H1 (cell line): ENCODE results near the gene STX10. TPM values are rescaled to one million over a fixed set of nuclear protein-coding genes. Genes with fewer than 3 reads are reported as not detected.
A peak's percentile ranks its signal among the peaks of the same experiment; 100 is the strongest.

Experiments
- CTCF ChIA-PET: fragments of 300-600 bp; sonication (Branson Sonifier 250); formaldehyde crosslinking; loops from one replicate; lab custom pipeline; 2021; ENCODE audit not compliant: partially characterized antibody; lab: Charles Lee
- POLR2A ChIA-PET: fragments of 300-600 bp; sonication (Branson Sonifier 250); formaldehyde crosslinking; loops from one replicate; lab custom pipeline; 2021; ENCODE audit warnings: inconsistent platforms; ENCODE audit not compliant: partially characterized antibody; lab: Charles Lee
- DNase-seq, 2 experiments: peaks; one replicate each; pipeline versions ENCODE4 v3.0.0 to v3.0.0-alpha.2; 2010 to 2022; ENCODE audit warnings: low spot score in 2 of 2, low read depth in 1 of 2, mixed read lengths in 1 of 2
- FAIRE-seq: peaks from 2 replicates; lab custom pipeline; 2011; peaks lifted over from hg19 to GRCh38; lab: Jason Lieb, UNC
- H2AFZ ChIP-seq: 2 replicates; pipeline ENCODE4 v1.8.1; 2012; ENCODE audit warnings: low read length, inconsistent platforms
- H2AK5ac ChIP-seq: 2 replicates; pipeline ENCODE4 v1.6.1; 2013; ENCODE audit warnings: low read depth, low read length
- H2BK120ac ChIP-seq: replicated peaks from 2 replicates; pipeline ENCODE3; 2013; ENCODE audit warnings: low read depth, low read length, inconsistent platforms
- H2BK12ac ChIP-seq: 2 replicates; pipeline ENCODE4 v1.6.1; 2013; ENCODE audit warnings: low read depth, low read length
- H2BK15ac ChIP-seq: 2 replicates; pipeline ENCODE4 v1.6.1; 2013; ENCODE audit warnings: low read length
- H2BK20ac ChIP-seq: 2 replicates; pipeline ENCODE4 v1.6.1; 2013; ENCODE audit warnings: low read length
- H2BK5ac ChIP-seq: 2 replicates; pipeline ENCODE4 v1.6.1; 2013; ENCODE audit warnings: low read depth, low read length
- H3K14ac ChIP-seq: 2 replicates; pipeline ENCODE4 v1.6.1; 2013; ENCODE audit warnings: inconsistent platforms; ENCODE audit not compliant: insufficient read length
- H3K18ac ChIP-seq: 2 replicates; pipeline ENCODE4 v1.6.1; 2013; ENCODE audit warnings: low read length; ENCODE audit errors: extremely low read depth
- H3K23ac ChIP-seq: 2 replicates; pipeline ENCODE4 v1.6.1; 2013; ENCODE audit warnings: inconsistent platforms; ENCODE audit not compliant: insufficient read length
- H3K23me2 ChIP-seq: 2 replicates; pipeline ENCODE4 v1.6.1; 2013; ENCODE audit warnings: low read depth, low read length
- H3K27ac ChIP-seq: 2 replicates; pipeline ENCODE4 v1.6.1; 2011; ENCODE audit warnings: low read depth, low read length, inconsistent platforms
- H3K27me3 ChIP-seq, 4 experiments: replicated peaks in 1 of 4; 1 replicate in 1 of 4; 2 replicates in 3 of 4; pipeline versions ENCODE4 v1.6.1 to v1.8.1; 2011 to 2013; ENCODE audit warnings: low read length in 3 of 4, mild to moderate bottlenecking in 3 of 4, inconsistent platforms in 2 of 4, mixed read lengths in 2 of 4, moderate library complexity in 1 of 4; ENCODE audit not compliant: control insufficient read depth in 3 of 4, insufficient read depth in 3 of 4; ENCODE audit errors: extremely low read depth in 1 of 4
- H3K36me3 ChIP-seq, 4 experiments: 2 replicates each; pipeline versions ENCODE4 v1.6.1 to v1.8.1; 2011 to 2013; ENCODE audit warnings: mild to moderate bottlenecking in 4 of 4, low read length in 3 of 4, moderate library complexity in 2 of 4, control low read depth in 1 of 4, inconsistent platforms in 1 of 4; ENCODE audit not compliant: insufficient read depth in 4 of 4, control insufficient read depth in 2 of 4
- H3K4ac ChIP-seq: replicated peaks from 2 replicates; pipeline ENCODE3; 2013; ENCODE audit warnings: low read length, low read depth, mixed read lengths, inconsistent platforms; ENCODE audit not compliant: insufficient read length
- H3K4me1 ChIP-seq, 4 experiments: replicated peaks in 1 of 4; 1 replicate in 1 of 4; 2 replicates in 3 of 4; pipeline versions ENCODE4 v1.6.1 to v1.8.1; 2011 to 2013; ENCODE audit warnings: low read length in 3 of 4, inconsistent platforms in 2 of 4, mixed read lengths in 1 of 4; ENCODE audit not compliant: insufficient read depth in 4 of 4, control insufficient read depth in 3 of 4
- H3K4me2 ChIP-seq, 2 experiments: 2 replicates each; pipeline versions ENCODE4 v1.6.1 to v1.8.1; 2011 to 2013; ENCODE audit warnings: low read depth in 2 of 2, low read length in 2 of 2, control low read depth in 1 of 2, inconsistent platforms in 1 of 2, mild to moderate bottlenecking in 1 of 2; ENCODE audit not compliant: insufficient read depth in 1 of 2
- H3K4me3 ChIP-seq, 4 experiments: fragments of 200-600, 300-600 bp in 1 of 4; sonication (generic), shearing (Covaris generic), sonication (Bioruptor Twin) in 1 of 4; 2 replicates each; pipeline versions ENCODE4 v1.5.1 to v1.8.1; 2011 to 2016; ENCODE audit warnings: low read length in 4 of 4, low read depth in 3 of 4, control low read depth in 2 of 4, inconsistent platforms in 2 of 4, mild to moderate bottlenecking in 2 of 4, mixed read lengths in 1 of 4, moderate library complexity in 1 of 4; ENCODE audit not compliant: insufficient read depth in 2 of 4; ENCODE audit errors: extremely low read depth in 1 of 4
- H3K56ac ChIP-seq: replicated peaks from 2 replicates; pipeline ENCODE3; 2013; ENCODE audit warnings: low read depth, mild to moderate bottlenecking, mixed read lengths, low read length, inconsistent platforms; ENCODE audit not compliant: insufficient read length
- H3K79me1 ChIP-seq: 2 replicates; pipeline ENCODE4 v1.6.1; 2013; ENCODE audit warnings: low read depth, low read length, control low read depth
- H3K79me2 ChIP-seq, 2 experiments: 2 replicates each; pipeline versions ENCODE4 v1.6.1 to v1.8.1; 2012 to 2013; ENCODE audit warnings: low read length in 2 of 2, mild to moderate bottlenecking in 2 of 2, inconsistent platforms in 1 of 2; ENCODE audit not compliant: insufficient read depth in 2 of 2, control insufficient read depth in 1 of 2
- H3K9ac ChIP-seq, 4 experiments: replicated peaks in 1 of 4; 1 replicate in 1 of 4; 2 replicates in 3 of 4; pipeline versions ENCODE4 v1.6.1 to v1.8.1; 2011 to 2013; ENCODE audit warnings: low read depth in 3 of 4, low read length in 3 of 4, control low read depth in 2 of 4, mild to moderate bottlenecking in 2 of 4, moderate library complexity in 2 of 4, inconsistent platforms in 1 of 4; ENCODE audit errors: extremely low read depth in 1 of 4
- H3K9me3 ChIP-seq, 2 experiments: 2 replicates each; pipeline versions ENCODE4 v1.6.1 to v1.8.1; 2012 to 2013; ENCODE audit warnings: mild to moderate bottlenecking in 2 of 2, moderate library complexity in 2 of 2, control low read depth in 1 of 2, inconsistent platforms in 1 of 2, low read depth in 1 of 2, low read length in 1 of 2, mixed read lengths in 1 of 2; ENCODE audit not compliant: insufficient read depth in 2 of 2
- H4K20me1 ChIP-seq, 2 experiments: replicated peaks in 1 of 2; 2 replicates each; pipeline versions ENCODE3 to v1.8.1; 2011 to 2013; ENCODE audit warnings: inconsistent platforms in 2 of 2, low read length in 2 of 2, mild to moderate bottlenecking in 1 of 2; ENCODE audit not compliant: insufficient read depth in 2 of 2, control insufficient read depth in 1 of 2
- H4K5ac ChIP-seq: 2 replicates; pipeline ENCODE4 v1.6.1; 2013; ENCODE audit warnings: low read length, low read depth, mixed read lengths, inconsistent platforms; ENCODE audit not compliant: insufficient read length
- H4K8ac ChIP-seq: 2 replicates; pipeline ENCODE4 v1.8.0; 2013; ENCODE audit warnings: mild to moderate bottlenecking, moderate library complexity, low read length, inconsistent platforms; ENCODE audit not compliant: insufficient read depth; ENCODE audit errors: extremely low read depth
- H4K91ac ChIP-seq: replicated peaks from 2 replicates; pipeline ENCODE3; 2013; ENCODE audit warnings: low read length, mixed read lengths, inconsistent platforms; ENCODE audit not compliant: insufficient read length
- MAX ChIP-seq: IDR thresholded peaks from 2 replicates; pipeline ENCODE4 v1.6.1; 2012; ENCODE audit warnings: inconsistent platforms
- NRF1 ChIP-seq: IDR thresholded peaks from 2 replicates; pipeline ENCODE4 v1.6.1; 2011; ENCODE audit warnings: mild to moderate bottlenecking, low read depth, low read length, improper control_type of control experiment
- POLR2AphosphoS5 ChIP-seq: IDR thresholded peaks from 2 replicates; pipeline ENCODE4 v1.6.1; 2011; ENCODE audit warnings: low read depth, low read length
- RFX5 ChIP-seq: IDR thresholded peaks from 2 replicates; pipeline ENCODE4 v1.6.1; 2011; ENCODE audit warnings: low read depth, low read length, improper control_type of control experiment, borderline replicate concordance
- SAP30 ChIP-seq: fragments of 300-600 bp; sonication (generic); IDR thresholded peaks from 2 replicates; pipeline ENCODE4 v1.7.1; 2012; ENCODE audit warnings: low read length, moderate library complexity, mild to moderate bottlenecking, inconsistent platforms; ENCODE audit not compliant: insufficient read depth, insufficient replicate concordance
- SP1 ChIP-seq: IDR thresholded peaks from 2 replicates; pipeline ENCODE4 v1.6.1; 2011; ENCODE audit warnings: low read depth, low read length
- TCF12 ChIP-seq: IDR thresholded peaks from 2 replicates; pipeline ENCODE4 v1.6.1; 2011; ENCODE audit warnings: low read depth, mild to moderate bottlenecking, low read length
- ZNF274 ChIP-seq: IDR thresholded peaks from 2 replicates; pipeline ENCODE4 v1.7.0; 2012; ENCODE audit warnings: low read length, borderline replicate concordance; ENCODE audit errors: extremely low read depth
- WGBS, 2 experiments: shearing (Covaris generic) in 1 of 2; methylation state at CpG; one replicate each; pipeline versions ENCODE4 v1.1.6 to v1.1.7; 2013 to 2015; ENCODE audit warnings: low lambda C conversion rate in 2 of 2, mixed read lengths in 2 of 2, inconsistent platforms in 1 of 2, low coverage in 1 of 2, missing lambda C conversion rate in 1 of 2; ENCODE audit not compliant: insufficient replicate concordance in 2 of 2, insufficient coverage in 1 of 2, insufficient read length in 1 of 2; ENCODE audit errors: extremely low coverage in 1 of 2, missing lambda C conversion rate in 1 of 2; 5-methylcytosine and 5-hydroxymethylcytosine counted together
- polyA plus RNA-seq, 7 experiments: library from polyadenylated mRNA; depleted of rRNA in 3 of 7; stranded (reverse) in 5 of 7; unstranded in 2 of 7; fragments of >200 nt in 5 of 7; fragments of 200-250 nt in 2 of 7; gene quantifications; 1 replicate in 5 of 7; 2 replicates in 1 of 7; 4 replicates in 1 of 7; pipeline versions ENCODE4 v1.2.1 to v1.2.3, GENCODE V29; 2011 to 2013; ENCODE audit warnings: missing spikeins in 2 of 7, mixed read lengths in 2 of 7
- total RNA-seq: library from RNA; stranded (reverse); fragmentation: NEBNext Ultra II Directional; extraction: Animal tissue kit (Norgen Biotek cat#: 25700); gene quantifications from 2 replicates; pipeline ENCODE4 v1.2.1, GENCODE V29; 2021

STX10 gene
- total and polyA plus RNA-seq, 2 of the 8 experiments (the other 6 are each of a cell fraction or from before 2014, with no cell fraction given), result 53.0 to 80.1 TPM

GRCh38 chr19:13102666-13103580 lies 47.3 kb downstream of the STX10 start, which contains the start of gene LYL1:
Gene LYL1 (minus strand): TSS chr19:13102858. CDS start chr19:13101171, 1,687 bp downstream.
- Histone ChIP-seq H2BK120ac (no peak within 1 kb of the TSS), H4K91ac (peak within 1 kb of the TSS; percentile 65), H3K9ac (no peak within 1 kb of the TSS; a peak in 1 of 7 replicates), H3K4me3 (peak within 1 kb of the TSS; percentile 5 to 55 (median 28); a peak in 7 of 8 replicates), H3K4me2 (peak within 1 kb of the TSS; percentile 42 to 63; a peak in 3 of 4 replicates), H2AFZ (no peak within 1 kb of the TSS; the same call in 1 of the 2 replicates), H3K23me2 (peaks cover 6% of the 10 kb centered on the region; the same call in 1 of the 2 replicates), H3K36me3 (peaks cover 0 to 7% (median 4%) of the 10 kb centered on the region in 4 experiments; a peak in 2 of 8 replicates), H3K4me1 (peaks cover 0 to 25% (median 9%) of the 10 kb centered on the region in 4 experiments; a peak in 5 of 7 replicates), H3K79me2 (no peaks in the 10 kb centered on the region), H4K8ac (no peak within 1 kb of the TSS; the same call in 1 of the 2 replicates), H4K20me1 (peaks cover 0 to 16% of the 10 kb centered on the region in 2 experiments), H3K9me3 (no peaks in the 10 kb centered on the region), H2BK12ac (peak within 1 kb of the TSS; percentile 68; the same call in 1 of the 2 replicates), H3K23ac (no peak within 1 kb of the TSS), H3K27me3 (peaks cover 27 to 48% (median 42%) of the 10 kb centered on the region in 4 experiments), H3K79me1 (no peaks in the 10 kb centered on the region), H2BK5ac (0 out of 2 replicates have a peak within 1 kb of the TSS, but pooled peaks have one; percentile 48), H2BK15ac (0 out of 2 replicates have a peak within 1 kb of the TSS, but pooled peaks have one; percentile 72), H3K18ac (peak within 1 kb of the TSS; percentile 75), H4K5ac (no peak within 1 kb of the TSS), H3K14ac (no peak within 1 kb of the TSS), H3K27ac (no peak within 1 kb of the TSS), H2AK5ac (no peak within 1 kb of the TSS; the same call in 1 of the 2 replicates), H3K4ac (peak within 1 kb of the TSS; percentile 91), H2BK20ac (no peak within 1 kb of the TSS), H3K56ac (no peak within 1 kb of the TSS)
- DNase-seq, result peak in 1 of 2 experiments; percentile 77
- ChIA-PET POLR2A (interaction anchor here (0.7 to 11.6 kb wide), 7 partner anchors 14 to 148 kb away, joined by 3 to 141 read pairs (median 3); partner anchors contain the start of genes NACC1 and TRMT1), CTCF (interaction anchor here (2.0 to 5.0 kb wide), 3 partner anchors 8 to 125 kb away, joined by 8 to 47 read pairs (median 31); no protein-coding TSS in a partner anchor)
- no peak for FAIRE-seq
- WGBS, 2 experiments, result 11% methylated on average over 37 of the region's 47 CpGs; no CpG with 5 or more reads in 1 of the 2 experiments
- TF ChIP-seq ZNF274 (no peak), NRF1 (no peak), SAP30 (no peak), SP1 (no peak), MAX (peak; percentile 30; the same call in 1 of the 2 replicates), RFX5 (no peak), POLR2AphosphoS5 (no peak), TCF12 (no peak)
